Measurements from ENCODE around the gene INVS. TPM values are rescaled to one million over a fixed set of nuclear protein-coding genes. Genes with fewer than 3 reads are reported as not detected.
"Not testable (repeated sequence)": the region's sequence is repeated elsewhere in the genome, so short reads cannot be mapped to it uniquely, and the experiment has no call there.

Gene INVS
- total RNA-seq, 2 experiments from 2014 or later = 18.0 to 20.4 TPM

DNA sequence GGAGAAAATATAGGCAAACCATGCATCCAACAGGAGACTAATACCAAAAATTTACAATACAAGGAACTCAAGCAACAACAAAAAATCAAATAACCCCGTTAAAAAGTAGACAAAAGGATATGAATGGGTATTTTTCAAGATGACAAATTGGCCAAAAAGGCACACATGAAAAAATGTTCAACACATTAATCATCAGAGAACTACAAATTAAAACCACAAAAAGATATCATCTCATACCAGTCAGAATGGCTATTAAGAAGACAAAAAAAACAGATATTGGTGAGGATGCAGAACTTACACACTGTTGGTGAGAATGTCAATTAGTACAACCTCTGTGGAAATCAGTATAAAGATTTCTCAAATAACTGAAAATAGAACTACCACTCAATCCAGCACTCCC lies 218.7 kb downstream of the INVS start:
- peaks cover 14% of the 10 kb centered on the region for H3K4me1 Mint-ChIP-seq (ENCODE audit: low read depth)
- H3K4me3 Mint-ChIP-seq = no peak overlapping the region
- H3K36me3 Mint-ChIP-seq (ENCODE audit: low read depth) = peaks cover 61% of the 10 kb centered on the region
- no peaks in the 10 kb centered on the region for H3K27me3 Mint-ChIP-seq
- ChIA-PET CTCF (interaction anchor here (1.2 kb wide), 1 partner anchor 8 kb away, joined by 3 read pairs; no protein-coding TSS in a partner anchor), POLR2A (no interaction called here)
- DNase-seq (no peak), ATAC-seq (no peak)
- TF ChIP-seq, protein P1, sequence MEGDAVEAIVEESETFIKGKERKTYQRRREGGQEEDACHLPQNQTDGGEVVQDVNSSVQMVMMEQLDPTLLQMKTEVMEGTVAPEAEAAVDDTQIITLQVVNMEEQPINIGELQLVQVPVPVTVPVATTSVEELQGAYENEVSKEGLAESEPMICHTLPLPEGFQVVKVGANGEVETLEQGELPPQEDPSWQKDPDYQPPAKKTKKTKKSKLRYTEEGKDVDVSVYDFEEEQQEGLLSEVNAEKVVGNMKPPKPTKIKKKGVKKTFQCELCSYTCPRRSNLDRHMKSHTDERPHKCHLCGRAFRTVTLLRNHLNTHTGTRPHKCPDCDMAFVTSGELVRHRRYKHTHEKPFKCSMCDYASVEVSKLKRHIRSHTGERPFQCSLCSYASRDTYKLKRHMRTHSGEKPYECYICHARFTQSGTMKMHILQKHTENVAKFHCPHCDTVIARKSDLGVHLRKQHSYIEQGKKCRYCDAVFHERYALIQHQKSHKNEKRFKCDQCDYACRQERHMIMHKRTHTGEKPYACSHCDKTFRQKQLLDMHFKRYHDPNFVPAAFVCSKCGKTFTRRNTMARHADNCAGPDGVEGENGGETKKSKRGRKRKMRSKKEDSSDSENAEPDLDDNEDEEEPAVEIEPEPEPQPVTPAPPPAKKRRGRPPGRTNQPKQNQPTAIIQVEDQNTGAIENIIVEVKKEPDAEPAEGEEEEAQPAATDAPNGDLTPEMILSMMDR (IDR thresholded peaks at IDR 0.05) = no peak
- no peak overlapping the region for H3K27ac Mint-ChIP-seq
- H3K9me3 Mint-ChIP-seq = no peaks in the 10 kb centered on the region
- intact Hi-C loops (cut with micrococcal nuclease) = no loop called here

DNA sequence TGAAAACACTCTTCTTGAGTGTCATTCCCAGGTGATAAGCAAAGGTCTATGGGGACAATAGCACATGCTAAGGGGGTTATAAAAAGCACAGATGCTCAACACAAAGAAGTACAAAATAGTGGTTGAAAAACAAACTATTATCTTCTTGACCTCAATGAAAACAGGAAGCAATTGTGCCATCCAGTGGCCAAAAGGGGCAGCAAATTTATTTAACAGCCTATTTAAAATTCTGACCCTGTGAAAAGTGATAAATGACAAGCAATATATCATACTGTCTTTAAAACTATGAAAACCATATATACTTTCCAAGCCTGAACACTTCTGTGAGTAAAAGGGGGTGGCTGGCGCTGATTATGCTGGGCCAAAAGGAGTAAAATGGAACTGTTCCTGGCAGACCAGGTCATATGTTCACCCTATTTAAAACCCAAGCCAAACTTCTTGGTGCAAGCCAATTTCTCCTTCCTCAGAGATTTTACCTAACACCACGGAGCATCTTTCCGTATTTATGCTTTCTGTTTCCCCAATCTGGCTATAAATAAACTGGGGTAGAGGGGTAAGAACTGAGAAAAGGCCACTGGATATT lies 224.0 kb downstream of the INVS start:
- Mint-ChIP-seq H3K4me3 (no peak overlapping the region), H3K27me3 (no peaks in the 10 kb centered on the region), H3K4me1 (ENCODE audit: low read depth) (peaks cover 11% of the 10 kb centered on the region), H3K36me3 (ENCODE audit: low read depth) (peaks cover 40% of the 10 kb centered on the region), H3K27ac (no peak overlapping the region), H3K9me3 (no peaks in the 10 kb centered on the region)
- ATAC-seq (no peak), DNase-seq (peak; percentile 63)
- ChIA-PET CTCF (interaction anchor here (0.8 to 3.1 kb wide), 9 partner anchors 15 to 512 kb away, joined by 3 to 22 read pairs (median 3); partner anchors contain the start of gene TMEFF1), POLR2A (no interaction called here)
- intact Hi-C loops (cut with micrococcal nuclease) = loop anchor here (10.0 kb wide), 2 partner anchors 272 to 298 kb away; no protein-coding TSS in a partner anchor
- TF ChIP-seq, protein P1 (IDR thresholded peaks at IDR 0.05) = peak; percentile 74

DNA sequence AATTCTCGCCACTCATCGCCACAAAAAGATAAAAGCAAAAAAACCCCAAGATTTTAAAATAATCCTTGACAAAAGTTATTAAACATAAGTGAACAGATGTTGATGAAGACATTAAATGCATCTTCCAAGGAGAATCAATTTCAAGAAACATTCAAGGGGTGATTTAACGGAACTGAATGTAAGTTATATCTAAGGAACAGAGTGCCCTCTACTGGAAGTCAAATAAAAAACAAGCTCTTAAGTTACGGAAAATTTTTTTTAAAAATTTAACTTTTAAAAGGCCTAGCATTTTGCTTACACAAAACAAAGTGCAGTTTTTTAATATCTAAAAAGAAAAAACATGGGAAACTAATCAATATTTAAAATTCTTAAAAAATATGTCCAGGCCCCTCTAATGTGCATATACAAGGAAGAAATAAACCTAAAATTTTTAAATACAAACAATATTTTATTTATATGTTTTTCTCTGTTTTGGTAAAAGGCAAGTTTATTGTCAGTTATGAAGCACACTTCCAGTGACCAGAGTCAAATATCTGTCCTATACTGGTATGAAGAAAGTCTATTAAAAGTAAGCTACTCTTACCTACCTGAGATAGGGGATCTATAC lies 225.7 kb downstream of the INVS start:
- no peaks in the 10 kb centered on the region for H3K27me3 Mint-ChIP-seq
- peaks cover 7% of the 10 kb centered on the region for H3K4me1 Mint-ChIP-seq (ENCODE audit: low read depth)
- H3K4me3 Mint-ChIP-seq = no peak overlapping the region
- TF ChIP-seq, protein P1 (IDR thresholded peaks at IDR 0.05) = peak; percentile 51
- intact Hi-C loops (cut with micrococcal nuclease) = loop anchor here (10.0 kb wide), 2 partner anchors 270 to 300 kb away; no protein-coding TSS in a partner anchor
- H3K9me3 Mint-ChIP-seq = no peaks in the 10 kb centered on the region
- CTCF ChIA-PET = interaction anchor here (0.6 to 3.1 kb wide), 25 partner anchors 9 to 1139 kb away, joined by 3 to 22 read pairs (median 4); partner anchors contain the start of gene TEX10
- no peak overlapping the region for H3K27ac Mint-ChIP-seq
- H3K36me3 Mint-ChIP-seq (ENCODE audit: low read depth) = peaks cover 40% of the 10 kb centered on the region
- ATAC-seq (no peak), DNase-seq (no peak)
- POLR2A ChIA-PET = no interaction called here

DNA sequence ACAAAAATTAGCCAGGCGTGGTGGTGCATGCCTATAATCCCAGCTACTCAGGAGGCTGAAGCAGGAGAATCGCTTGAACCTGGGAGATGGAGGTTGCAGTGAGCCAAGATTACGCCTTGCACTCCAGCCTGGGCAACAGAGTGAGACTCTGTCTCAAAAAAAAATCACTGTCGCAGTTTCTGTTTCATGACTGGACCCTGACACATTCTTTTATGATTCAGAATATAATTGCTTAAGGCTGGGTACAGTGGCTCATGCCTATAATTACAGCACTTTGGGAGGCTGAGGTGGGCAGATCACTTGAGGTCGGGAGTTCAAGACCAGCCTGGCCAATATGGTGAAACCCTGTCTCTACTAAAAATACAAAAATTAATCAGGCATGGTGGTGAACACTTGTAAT lies 239.7 kb downstream of the INVS start:
- intact Hi-C loops (cut with micrococcal nuclease); H3K9me3 Mint-ChIP-seq; ATAC-seq; DNase-seq; H3K4me3 Mint-ChIP-seq; H3K27ac Mint-ChIP-seq; H3K27me3 Mint-ChIP-seq: not testable (repeated sequence)
- Mint-ChIP-seq H3K4me1 (ENCODE audit: low read depth) (peaks cover 23% of the 10 kb centered on the region), H3K36me3 (ENCODE audit: low read depth) (peaks cover 45% of the 10 kb centered on the region)
- ChIA-PET CTCF (interaction anchor here (1.0 to 1.9 kb wide), 2 partner anchors 12 to 14 kb away, joined by 3 to 10 read pairs; no protein-coding TSS in a partner anchor), POLR2A (interaction anchor here (1.1 to 1.2 kb wide), 2 partner anchors 13 to 15 kb away, joined by 3 to 4 read pairs; no protein-coding TSS in a partner anchor)

DNA sequence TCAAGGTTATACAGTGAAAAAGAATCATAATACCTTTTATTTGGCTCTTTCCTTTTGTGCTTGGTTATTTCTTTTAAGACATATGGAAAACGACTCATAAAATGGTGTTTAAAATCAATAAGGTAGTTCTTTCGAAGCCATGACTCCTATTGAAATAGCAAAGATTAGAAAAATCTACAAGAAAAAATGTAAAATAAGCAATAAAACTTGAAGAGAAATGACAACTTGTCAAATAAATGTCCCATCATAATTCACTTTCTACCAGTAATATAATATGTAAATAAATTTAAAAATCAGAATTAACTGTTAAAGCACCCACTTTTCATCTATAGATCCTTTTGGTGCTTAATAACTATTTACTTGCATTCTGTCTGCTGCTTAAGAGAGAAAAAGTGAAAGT lies 241.2 kb downstream of the INVS start:
- H3K4me1 Mint-ChIP-seq (ENCODE audit: low read depth) = peaks cover 21% of the 10 kb centered on the region
- intact Hi-C loops (cut with micrococcal nuclease) = no loop called here
- ATAC-seq (no peak), DNase-seq (no peak)
- H3K36me3 Mint-ChIP-seq (ENCODE audit: low read depth) = peaks cover 41% of the 10 kb centered on the region
- TF ChIP-seq, protein P1 (IDR thresholded peaks at IDR 0.05) = no peak
- H3K4me3 Mint-ChIP-seq = no peak overlapping the region
- POLR2A ChIA-PET = no interaction called here
- no peaks in the 10 kb centered on the region for H3K27me3 Mint-ChIP-seq
- H3K9me3 Mint-ChIP-seq = no peaks in the 10 kb centered on the region
- no peak overlapping the region for H3K27ac Mint-ChIP-seq
- CTCF ChIA-PET = no interaction called here

Measured in activated CD8-positive, alpha-beta T cell treated with anti-CD3 and anti-CD28 coated beads for 36 hours (primary cell).